ENCODE results near the gene MBP. TPM values are rescaled to one million over a fixed set of nuclear protein-coding genes. Genes with fewer than 3 reads are reported as not detected.

MBP gene
- total RNA-seq, 1 donor from 2014 or later, result 14.1 TPM

GRCh38 chr18:77135339-77136075 is 2.9 kb upstream of the MBP start:
- DNase-seq (ENCODE audit: extremely low read depth, low read depth, low spot score), result no peak

- no peak for DNase-seq (ENCODE audit: extremely low read depth, low read depth, low spot score)
Measured at GRCh38 chr18:77134611-77135010, 2.0 kb upstream of the MBP start.

GRCh38 chr18:77133835-77134496 is 1.4 kb upstream of the MBP start:
- DNase-seq (ENCODE audit: extremely low read depth, low read depth, low spot score), result no peak

GRCh38 chr18:77133051-77133834 is 660 bp upstream of the MBP start:
- DNase-seq (ENCODE audit: extremely low read depth, low read depth, low spot score), result no peak

- DNase-seq (ENCODE audit: extremely low read depth, low read depth, low spot score), result no peak
Measured at GRCh38 chr18:77131652-77132368, 773 bp downstream of the MBP start.

GRCh38 chr18:77131100-77131651 is 1.4 kb downstream of the MBP start:
- no peak for DNase-seq (ENCODE audit: extremely low read depth, low read depth, low spot score)

- no peak for DNase-seq (ENCODE audit: extremely low read depth, low read depth, low spot score)
Measured at GRCh38 chr18:77130229-77131099, 2.1 kb downstream of the MBP start.

- no peak for DNase-seq (ENCODE audit: extremely low read depth, low read depth, low spot score)
Measured at GRCh38 chr18:77129150-77129551, 3.4 kb downstream of the MBP start.

GRCh38 chr18:77127769-77128671 is 4.6 kb downstream of the MBP start:
- no peak for DNase-seq (ENCODE audit: extremely low read depth, low read depth, low spot score)

GRCh38 chr18:77124452-77124922 is 8.1 kb downstream of the MBP start:
- no peak for DNase-seq (ENCODE audit: extremely low read depth, low read depth, low spot score)

GRCh38 chr18:77123320-77124231 is 9.0 kb downstream of the MBP start:
- no peak for DNase-seq (ENCODE audit: extremely low read depth, low read depth, low spot score)

GRCh38 chr18:77121523-77121922 is 11.1 kb downstream of the MBP start:
- DNase-seq (ENCODE audit: extremely low read depth, low read depth, low spot score), result no peak

GRCh38 chr18:77119851-77120491 is 12.6 kb downstream of the MBP start:
- DNase-seq (ENCODE audit: extremely low read depth, low read depth, low spot score), result no peak

- no peak for DNase-seq (ENCODE audit: extremely low read depth, low read depth, low spot score)
Measured at GRCh38 chr18:77119101-77119850, 13.3 kb downstream of the MBP start.

GRCh38 chr18:77118256-77119090 is 14.1 kb downstream of the MBP start:
- no peak for DNase-seq (ENCODE audit: extremely low read depth, low read depth, low spot score)
